ENCODE measurements around the gene S100A6.

- TF ChIP-seq CTCF (IDR thresholded peaks at IDR 0.05 in 4 of 5, conservative IDR thresholded peaks at IDR 0.05 in 1 of 5) (peak; percentile 97 to 100 (median 99)), POLR2A (IDR thresholded peaks at IDR 0.05) (no peak)
Observed at GRCh38 chr1:153568367-153569099, 32.7 kb upstream of the S100A6 start.

All from gastrocnemius medialis (tissue), 4 donors.